Mesenchymal stem cell (in vitro differentiated cells and primary cell): ENCODE results near the gene NFKBIA.

Experiments used
- DNase-seq: peaks from one replicate; pipeline ENCODE4 v3.0.0-alpha.2; 2013
- H2AFZ ChIP-seq: one replicate; pipeline ENCODE4 v1.6.1; 2013; ENCODE audit warnings: low read depth, mild to moderate bottlenecking, control low read depth, inconsistent platforms, low read length, moderate library complexity
- H2AK5ac ChIP-seq: 2 replicates; pipeline ENCODE4 v1.6.1; 2013; ENCODE audit warnings: low read length, moderate library complexity, mild to moderate bottlenecking, inconsistent platforms; ENCODE audit not compliant: severe bottlenecking
- H2BK120ac ChIP-seq: one replicate; pipeline ENCODE4 v1.6.1; 2013; ENCODE audit warnings: low read depth, mild to moderate bottlenecking, inconsistent platforms, low read length, moderate library complexity
- H2BK12ac ChIP-seq, 2 experiments: one replicate each; pipeline ENCODE4 v1.6.1; 2013; ENCODE audit warnings: inconsistent platforms in 2 of 2, low read length in 2 of 2, mild to moderate bottlenecking in 2 of 2, moderate library complexity in 2 of 2, control low read depth in 1 of 2
- H2BK15ac ChIP-seq: one replicate; pipeline ENCODE4 v1.6.1; 2013; ENCODE audit warnings: mild to moderate bottlenecking, low read depth, inconsistent platforms; ENCODE audit not compliant: poor library complexity, severe bottlenecking
- H2BK5ac ChIP-seq: 2 replicates; pipeline ENCODE4 v1.6.1; 2013; ENCODE audit warnings: low read depth, mild to moderate bottlenecking, low read length, control low read depth, inconsistent platforms; ENCODE audit not compliant: poor library complexity, severe bottlenecking
- H3K14ac ChIP-seq, 2 experiments: one replicate each; pipeline ENCODE4 v1.6.1; 2013; ENCODE audit warnings: inconsistent platforms in 2 of 2, low read length in 2 of 2, control low read depth in 1 of 2, mild to moderate bottlenecking in 1 of 2, moderate library complexity in 1 of 2
- H3K18ac ChIP-seq, 2 experiments: one replicate each; pipeline ENCODE4 v1.6.1; 2013; ENCODE audit warnings: inconsistent platforms in 2 of 2, low read length in 2 of 2, control low read depth in 1 of 2, low read depth in 1 of 2, mild to moderate bottlenecking in 1 of 2
- H3K23ac ChIP-seq, 2 experiments: one replicate each; pipeline ENCODE4 v1.6.1; 2013; ENCODE audit warnings: inconsistent platforms in 2 of 2, low read length in 2 of 2, mild to moderate bottlenecking in 2 of 2, moderate library complexity in 2 of 2, control low read depth in 1 of 2
- H3K27ac ChIP-seq: 2 replicates; pipeline ENCODE4 v1.5.1; 2013; ENCODE audit warnings: mild to moderate bottlenecking, moderate library complexity, low read length, control low read depth, inconsistent platforms; ENCODE audit not compliant: poor library complexity, severe bottlenecking
- H3K27me3 ChIP-seq, 2 experiments: 2 replicates each; pipeline versions ENCODE4 v1.6.1 to v1.7.0; 2013; ENCODE audit warnings: low read length in 2 of 2, mild to moderate bottlenecking in 2 of 2, moderate library complexity in 2 of 2, control low read depth in 1 of 2, inconsistent platforms in 1 of 2; ENCODE audit not compliant: control insufficient read depth in 1 of 2, insufficient read depth in 1 of 2
- H3K36me3 ChIP-seq, 2 experiments: 2 replicates each; pipeline versions ENCODE4 v1.6.1 to v1.7.0; 2013; ENCODE audit warnings: low read length in 2 of 2, control low read depth in 1 of 2, inconsistent platforms in 1 of 2, low read depth in 1 of 2, mild to moderate bottlenecking in 1 of 2; ENCODE audit not compliant: insufficient read depth in 2 of 2, control insufficient read depth in 1 of 2
- H3K4ac ChIP-seq, 2 experiments: one replicate each; pipeline ENCODE4 v1.6.1; 2013; ENCODE audit warnings: inconsistent platforms in 2 of 2, low read length in 2 of 2, mild to moderate bottlenecking in 2 of 2, moderate library complexity in 2 of 2, control low read depth in 1 of 2, low read depth in 1 of 2
- H3K4me1 ChIP-seq: 2 replicates; pipeline ENCODE4 v1.6.1; 2013; ENCODE audit warnings: low read depth, low read length, control low read depth; ENCODE audit not compliant: control insufficient read depth, insufficient read depth
- H3K4me2 ChIP-seq: 2 replicates; pipeline ENCODE4 v1.6.1; 2013; ENCODE audit warnings: low read length, mild to moderate bottlenecking, inconsistent platforms; ENCODE audit not compliant: poor library complexity, severe bottlenecking
- H3K4me3 ChIP-seq, 2 experiments: 2 replicates each; pipeline versions ENCODE4 v1.5.1 to v1.7.0; 2013; ENCODE audit warnings: low read length in 2 of 2, mild to moderate bottlenecking in 2 of 2, control low read depth in 1 of 2, low read depth in 1 of 2; ENCODE audit not compliant: insufficient read depth in 1 of 2
- H3K79me1 ChIP-seq: replicated peaks from 2 replicates; pipeline ENCODE4 v1.6.1; 2013; ENCODE audit warnings: mild to moderate bottlenecking, control low read depth, low read length, inconsistent platforms; ENCODE audit not compliant: poor library complexity, severe bottlenecking
- H3K9ac ChIP-seq: 2 replicates; pipeline ENCODE4 v1.7.0; 2013; ENCODE audit warnings: mild to moderate bottlenecking, low read length, moderate library complexity
- H3K9me3 ChIP-seq: 2 replicates; pipeline ENCODE4 v1.7.0; 2013; ENCODE audit warnings: mild to moderate bottlenecking, low read length; ENCODE audit not compliant: control insufficient read depth
- H4K8ac ChIP-seq: one replicate; pipeline ENCODE4 v1.6.1; 2013; ENCODE audit warnings: inconsistent platforms, mild to moderate bottlenecking, low read length, moderate library complexity
- H4K91ac ChIP-seq: one replicate; pipeline ENCODE4 v1.6.1; 2013; ENCODE audit warnings: mild to moderate bottlenecking, low read length, inconsistent platforms
- WGBS: methylation state at CpG from one replicate; pipeline ENCODE4 v1.1.7; 2013; ENCODE audit warnings: mixed read lengths; 5-methylcytosine and 5-hydroxymethylcytosine counted together

Gene NFKBIA

DNA sequence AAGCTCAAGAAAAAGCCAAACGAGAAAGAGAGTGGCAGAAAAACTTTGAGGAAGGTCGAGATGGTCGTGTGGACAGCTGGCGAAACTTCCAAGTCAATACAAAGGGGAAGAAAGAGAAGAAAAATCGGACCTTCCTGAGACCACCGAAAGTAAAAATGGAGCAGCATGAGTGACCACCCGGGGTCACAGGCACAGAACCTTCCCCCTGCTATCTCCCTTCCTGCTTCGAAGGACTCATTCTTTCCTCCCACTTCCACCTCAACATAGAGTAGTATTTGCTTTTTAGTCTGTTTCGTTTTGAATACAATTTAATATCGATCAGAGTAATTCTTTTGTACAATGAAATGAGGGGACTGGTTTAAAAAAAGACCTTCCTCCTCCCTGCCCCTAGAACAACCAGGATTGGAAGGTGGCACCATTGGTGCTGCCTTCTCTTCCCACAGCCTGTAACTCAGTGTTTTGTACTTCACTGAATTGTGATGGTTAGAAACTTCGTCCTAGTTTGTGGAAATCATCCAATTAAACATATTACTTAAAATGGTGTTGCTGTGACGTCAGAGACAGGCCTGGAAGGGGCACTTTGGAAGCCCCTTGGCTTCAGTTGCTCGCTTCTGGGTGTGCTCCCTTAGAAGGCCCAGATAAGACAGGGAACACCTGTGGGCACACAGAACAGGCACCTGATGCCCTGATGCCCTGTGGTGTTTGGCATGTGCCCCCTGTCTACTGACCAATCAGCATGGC lies 26.1 kb upstream of the NFKBIA start:
- Histone ChIP-seq H3K9me3 (no peaks in the 10 kb centered on the region), H4K91ac (no peak overlapping the region), H4K8ac (no peak overlapping the region), H2BK12ac (no peak overlapping the region), H3K4me1 (no peaks in the 10 kb centered on the region), H2BK5ac (no peak overlapping the region), H3K23ac (no peak overlapping the region), H2BK120ac (no peak overlapping the region), H3K27me3 (no peaks in the 10 kb centered on the region), H3K4ac (no peak overlapping the region), H3K79me1 (no peaks in the 10 kb centered on the region), H3K18ac (no peak overlapping the region), H3K14ac (no peak overlapping the region), H3K4me3 (no peak overlapping the region), H3K4me2 (no peak overlapping the region), H3K36me3 (no peaks in the 10 kb centered on the region), H3K27ac (no peak overlapping the region), H2BK15ac (no peak overlapping the region), H2AK5ac (no peak overlapping the region), H3K9ac (no peak overlapping the region), H2AFZ (no peak overlapping the region)
- DNase-seq = no peak
- WGBS = 88% methylated on average over 6 of the region's 13 CpGs

DNA sequence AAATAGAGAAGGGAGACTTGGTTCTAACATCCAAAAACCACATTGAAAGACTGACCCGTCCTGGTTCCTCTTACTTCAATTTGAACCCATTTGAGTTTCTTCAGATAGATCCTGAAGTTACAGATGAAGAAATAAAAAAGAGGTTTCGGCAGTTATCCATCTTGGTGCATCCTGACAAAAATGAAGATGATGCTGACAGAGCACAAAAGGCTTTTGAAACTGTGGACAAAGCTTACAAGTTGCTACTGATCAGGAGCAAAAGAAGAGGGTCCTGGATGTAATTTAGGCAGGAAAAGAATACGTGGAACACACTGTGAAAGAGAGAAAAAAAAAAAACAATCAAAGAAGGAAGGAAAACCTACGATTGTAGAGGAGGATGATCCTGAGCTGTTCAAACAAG lies 25.4 kb upstream of the NFKBIA start:
- H3K4ac ChIP-seq = no peak overlapping the region
- H3K9ac ChIP-seq = no peak overlapping the region
- H4K91ac ChIP-seq = no peak overlapping the region
- H2BK5ac ChIP-seq = no peak overlapping the region
- H3K9me3 ChIP-seq = no peaks in the 10 kb centered on the region
- H3K18ac ChIP-seq = no peak overlapping the region
- WGBS = 90% methylated on average over 3 of the region's 4 CpGs
- H2AK5ac ChIP-seq = no peak overlapping the region
- no peak overlapping the region for H2BK120ac ChIP-seq
- no peak overlapping the region for H2AFZ ChIP-seq
- H3K4me3 ChIP-seq = no peak overlapping the region
- no peak overlapping the region for H3K4me2 ChIP-seq
- H2BK15ac ChIP-seq = no peak overlapping the region
- DNase-seq = no peak
- no peak overlapping the region for H3K23ac ChIP-seq
- no peaks in the 10 kb centered on the region for H3K4me1 ChIP-seq
- H3K36me3 ChIP-seq = no peaks in the 10 kb centered on the region
- no peaks in the 10 kb centered on the region for H3K27me3 ChIP-seq
- H3K14ac ChIP-seq = no peak overlapping the region
- no peak overlapping the region for H2BK12ac ChIP-seq
- no peak overlapping the region for H4K8ac ChIP-seq
- no peaks in the 10 kb centered on the region for H3K79me1 ChIP-seq
- no peak overlapping the region for H3K27ac ChIP-seq

DNA sequence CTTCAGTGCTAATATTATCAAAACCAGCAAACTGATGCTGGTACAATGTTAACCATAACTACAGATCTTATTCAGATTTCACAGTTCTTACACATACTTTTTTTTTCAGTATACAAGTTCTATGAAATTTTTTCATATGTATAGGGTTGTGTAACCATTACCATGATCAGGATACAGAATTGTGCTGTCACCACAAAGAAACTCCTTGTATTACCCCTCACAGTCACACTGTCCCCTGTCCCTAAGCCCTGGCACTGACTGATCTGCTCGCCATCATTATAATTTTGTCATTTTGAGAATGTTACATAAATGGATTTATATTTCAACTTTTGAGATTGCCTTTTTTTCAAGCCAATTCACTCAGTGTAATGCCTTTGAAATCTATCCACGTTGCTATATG lies 21.3 kb upstream of the NFKBIA start:
- Histone ChIP-seq H2BK12ac (no peak overlapping the region), H3K27me3 (no peaks in the 10 kb centered on the region), H3K4me1 (peaks cover 2% of the 10 kb centered on the region), H3K18ac (no peak overlapping the region), H3K4ac (no peak overlapping the region), H2AFZ (no peak overlapping the region), H3K4me2 (no peak overlapping the region), H3K23ac (no peak overlapping the region), H3K4me3 (no peak overlapping the region), H2BK5ac (no peak overlapping the region), H2AK5ac (no peak overlapping the region), H3K27ac (no peak overlapping the region), H4K8ac (no peak overlapping the region), H4K91ac (no peak overlapping the region), H2BK15ac (no peak overlapping the region), H3K79me1 (no peaks in the 10 kb centered on the region), H3K9ac (no peak overlapping the region), H3K9me3 (no peaks in the 10 kb centered on the region), H2BK120ac (no peak overlapping the region), H3K14ac (no peak overlapping the region), H3K36me3 (no peaks in the 10 kb centered on the region)
- no peak for DNase-seq
- no CpG with 5 or more reads among the region's 2 CpGs for WGBS

DNA sequence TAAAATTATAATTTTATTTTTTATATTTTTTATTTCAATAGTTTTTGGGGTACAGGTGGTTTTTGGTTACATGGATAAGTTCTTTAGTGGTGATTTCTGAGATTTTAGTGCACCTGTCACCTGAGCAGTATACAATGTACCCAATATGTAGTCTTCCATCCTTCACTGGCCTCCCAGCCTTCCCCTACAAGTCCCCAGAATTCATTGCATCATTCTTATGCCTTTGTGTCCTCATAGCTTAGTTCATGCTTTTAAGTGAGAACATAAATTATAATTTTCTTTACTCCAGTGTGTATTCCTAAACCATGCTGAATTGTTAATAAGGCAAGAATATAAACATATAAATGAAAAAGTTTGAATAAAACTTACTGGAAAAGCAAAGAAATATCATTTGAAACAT lies 19.1 kb upstream of the NFKBIA start:
- Histone ChIP-seq H2BK120ac (no peak overlapping the region), H3K36me3 (no peaks in the 10 kb centered on the region), H2BK5ac (no peak overlapping the region), H3K27ac (no peak overlapping the region), H3K4me3 (no peak overlapping the region), H3K4ac (no peak overlapping the region), H4K91ac (no peak overlapping the region), H3K27me3 (no peaks in the 10 kb centered on the region), H3K9me3 (no peaks in the 10 kb centered on the region), H3K14ac (no peak overlapping the region), H3K4me2 (no peak overlapping the region), H4K8ac (no peak overlapping the region), H3K79me1 (no peaks in the 10 kb centered on the region), H3K4me1 (peaks cover 7% of the 10 kb centered on the region), H2AFZ (no peak overlapping the region), H3K18ac (no peak overlapping the region), H2BK12ac (no peak overlapping the region), H2AK5ac (no peak overlapping the region), H3K9ac (no peak overlapping the region), H3K23ac (no peak overlapping the region), H2BK15ac (no peak overlapping the region)
- no peak for DNase-seq
